ENCODE data around the gene PHF21A. TPM values are rescaled to one million over a fixed set of nuclear protein-coding genes. Genes with fewer than 3 reads are reported as not detected.

PHF21A gene
- total RNA-seq, 1 donor, result 14.8 TPM

- DNase-seq (ENCODE audit: low read depth in 2 of 3, low spot score in 2 of 3), result no peak
These were observed 183.3 kb downstream of the PHF21A start for GRCh38 chr11:45937916-45938315.

GRCh38 chr11:45936511-45937054 lies 184.7 kb downstream of the PHF21A start:
- DNase-seq (ENCODE audit: low read depth in 2 of 3, low spot score in 2 of 3), result no peak

- DNase-seq (ENCODE audit: low read depth in 2 of 3, low spot score in 2 of 3), result no peak
These were observed 185.7 kb downstream of the PHF21A start for GRCh38 chr11:45935349-45936064.

DNA sequence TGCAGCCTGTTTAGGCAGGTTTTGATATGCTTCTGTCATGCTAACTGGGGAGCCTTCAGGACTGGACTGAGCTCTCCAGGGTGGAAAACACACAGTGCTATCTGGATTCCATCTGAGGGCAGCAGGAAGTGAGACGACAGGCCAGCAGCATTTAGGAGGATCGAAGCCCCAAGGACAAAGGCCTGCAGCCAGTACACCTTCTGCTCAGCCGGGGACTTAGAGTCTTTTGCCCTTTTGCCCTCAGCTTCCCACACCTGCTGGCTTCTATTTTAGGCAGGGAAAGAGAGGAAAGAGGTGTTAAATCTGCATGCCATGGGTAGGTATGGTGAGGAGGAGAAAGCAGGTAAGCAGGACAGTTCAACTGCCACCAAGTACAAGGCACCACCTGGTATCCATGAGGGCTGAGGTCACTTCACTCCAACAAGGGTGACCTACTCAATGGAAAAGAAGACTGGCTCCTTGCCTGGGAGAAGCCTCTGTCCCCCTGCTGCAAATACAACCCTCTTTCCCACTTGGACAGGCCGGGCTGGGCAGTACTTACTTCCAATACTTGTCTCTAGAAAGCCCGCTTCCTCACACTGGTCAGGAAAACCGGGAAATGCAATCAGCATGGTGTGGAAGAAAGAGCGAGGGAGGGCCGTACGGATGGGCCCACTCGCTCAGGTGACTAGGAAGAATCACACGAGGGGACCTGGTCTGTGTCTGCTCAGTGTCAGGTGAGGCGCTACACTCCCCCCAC lies 186.5 kb downstream of the PHF21A start:
- DNase-seq (ENCODE audit: low read depth in 2 of 3, low spot score in 2 of 3), result no peak

GRCh38 chr11:45933846-45934579 lies 187.2 kb downstream of the PHF21A start:
- no peak for DNase-seq (ENCODE audit: low read depth in 2 of 3, low spot score in 2 of 3)

DNA sequence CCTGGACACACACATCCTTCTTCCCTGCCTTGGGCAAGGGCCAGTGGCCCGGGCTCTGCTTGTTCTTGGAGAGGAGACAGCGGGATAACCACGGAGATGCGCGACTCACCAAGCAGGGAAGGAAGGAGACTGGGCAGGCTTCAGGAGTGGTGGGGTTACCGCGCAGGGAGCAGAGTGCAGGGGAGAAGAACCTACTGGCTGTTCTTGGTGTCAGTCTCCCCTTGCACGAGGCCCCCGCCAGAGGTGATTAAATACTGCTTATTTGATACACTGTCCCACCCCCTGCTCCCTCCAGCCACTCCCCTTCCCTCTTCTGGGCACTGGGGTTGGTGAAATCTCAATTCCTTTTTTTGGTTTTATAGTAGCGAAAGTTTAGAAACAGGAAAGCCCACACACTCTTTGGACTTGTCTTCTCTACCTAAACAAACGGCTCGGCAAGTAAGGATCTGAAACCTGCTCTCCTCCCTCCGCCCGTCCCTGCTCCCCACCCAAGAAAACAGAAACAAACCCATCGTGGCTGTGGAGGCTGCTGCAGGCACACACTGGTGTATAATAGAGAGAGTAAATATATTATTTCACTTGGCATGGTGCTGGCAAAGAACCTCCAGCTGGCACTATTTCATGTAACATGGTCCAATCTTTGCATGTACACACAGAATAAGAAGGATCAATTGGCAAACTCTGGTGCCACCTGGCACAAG lies 188.0 kb downstream of the PHF21A start:
- DNase-seq (ENCODE audit: low read depth in 2 of 3, low spot score in 2 of 3), result no peak

GRCh38 chr11:45932217-45932616 lies 189.0 kb downstream of the PHF21A start:
- DNase-seq (ENCODE audit: low read depth in 2 of 3, low spot score in 2 of 3), result no peak

GRCh38 chr11:45931739-45932138 lies 189.5 kb downstream of the PHF21A start:
- DNase-seq (ENCODE audit: low read depth in 2 of 3, low spot score in 2 of 3), result no peak

DNA sequence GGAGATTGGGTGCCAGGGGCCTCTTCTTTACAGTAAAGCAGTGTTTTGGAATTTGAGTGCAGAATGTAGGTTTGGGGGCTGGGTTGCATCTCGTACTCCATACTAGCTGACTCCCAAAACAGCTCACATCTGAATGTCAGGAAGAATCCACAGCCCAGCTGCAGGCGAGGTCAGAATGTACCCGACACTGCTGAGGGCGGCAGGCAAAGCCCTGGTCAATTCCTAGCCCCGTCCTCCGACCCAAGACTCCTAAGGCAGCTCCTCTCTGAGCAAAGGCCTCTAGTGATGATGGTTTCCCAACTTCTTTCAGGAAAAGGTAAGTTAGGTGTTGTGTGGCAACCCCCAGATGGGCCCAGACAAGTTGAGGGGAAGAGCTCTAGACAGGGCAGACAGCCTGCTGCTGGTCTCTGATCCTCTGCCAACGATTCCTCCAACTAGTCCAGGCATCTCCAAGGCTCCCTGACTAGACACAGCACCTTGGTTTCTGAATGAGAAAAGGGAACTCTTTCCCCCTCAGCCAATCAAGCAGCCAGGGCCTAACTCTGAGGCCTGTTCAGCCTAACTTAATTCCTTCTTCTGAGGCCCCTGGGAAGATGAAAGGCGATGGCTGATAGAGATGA lies 190.2 kb downstream of the PHF21A start:
- no peak for DNase-seq (ENCODE audit: low read depth in 2 of 3, low spot score in 2 of 3)

DNA sequence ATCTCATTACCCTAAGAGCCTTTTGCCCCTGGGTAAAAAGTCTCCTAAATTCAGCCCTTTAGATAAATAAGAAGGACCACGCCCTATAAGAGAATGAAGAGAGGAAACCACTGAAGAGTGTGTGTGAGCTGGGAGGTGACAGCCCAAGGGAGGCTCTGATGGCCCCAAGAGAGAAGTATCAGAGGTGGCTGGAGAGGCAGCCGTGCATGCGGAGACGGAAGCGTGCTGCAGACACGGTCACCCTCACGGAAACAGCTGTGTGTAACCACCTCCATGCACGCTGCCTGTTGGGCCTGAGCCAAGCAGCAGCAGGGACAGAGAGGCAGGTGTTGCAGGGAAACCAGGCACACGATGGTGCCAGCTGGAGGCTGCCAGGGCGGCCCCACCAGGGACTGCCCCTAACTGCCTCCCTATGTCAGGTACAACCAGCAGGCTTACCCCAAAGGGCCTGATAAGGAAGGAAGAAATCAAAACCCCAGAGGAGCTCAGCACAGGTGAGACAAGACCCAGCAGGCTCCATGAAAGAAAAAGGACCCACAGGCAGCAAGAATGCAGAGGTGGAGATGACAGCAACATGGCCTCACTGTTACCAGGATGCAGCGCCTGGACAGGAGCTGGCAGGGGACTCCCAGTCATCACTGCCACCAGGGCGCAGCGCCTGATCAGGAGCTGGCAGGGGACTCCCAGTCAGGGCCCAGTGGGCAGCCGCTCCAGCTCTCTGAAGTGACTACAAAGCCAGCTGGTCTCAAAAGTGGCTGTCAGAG lies 191.0 kb downstream of the PHF21A start:
- peak in 1 of 3 donors; percentile 69 for DNase-seq (ENCODE audit: low read depth in 2 of 3, low spot score in 2 of 3)

GRCh38 chr11:45929486-45930030 lies 191.7 kb downstream of the PHF21A start:
- no peak for DNase-seq (ENCODE audit: low read depth in 2 of 3, low spot score in 2 of 3)

DNA sequence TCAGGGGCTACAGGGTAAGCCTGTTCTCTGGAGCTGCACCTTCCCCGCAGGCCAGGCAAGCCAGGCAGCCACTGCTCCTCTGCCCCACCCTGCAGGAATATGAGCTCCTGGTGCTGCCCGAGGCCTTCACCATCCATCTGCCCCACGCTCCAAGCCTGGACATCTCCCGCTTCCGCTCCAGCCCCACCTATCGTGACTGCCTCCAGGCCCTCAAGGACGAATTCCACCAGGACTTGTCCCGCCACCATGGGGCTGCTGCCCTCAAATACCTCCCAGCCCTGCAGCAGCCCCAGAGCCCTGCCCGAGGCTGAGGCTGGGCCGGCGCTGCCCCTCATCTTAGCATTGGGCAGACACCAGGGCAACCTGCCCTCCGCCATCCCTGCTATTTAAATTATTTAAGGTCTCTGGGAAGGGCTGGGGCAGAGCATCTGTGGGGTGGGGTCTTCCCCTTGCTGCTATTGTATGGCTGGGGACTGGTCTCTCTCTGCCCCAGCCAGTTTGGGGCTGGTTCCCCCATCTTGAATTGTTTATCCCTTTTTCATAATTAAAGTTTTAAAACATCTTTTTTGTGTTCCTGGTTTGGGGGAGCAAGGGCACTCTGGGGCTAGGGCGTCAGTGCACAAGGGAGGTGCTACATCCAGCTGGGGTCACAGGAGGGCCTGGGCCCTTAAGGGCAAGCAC lies 192.6 kb downstream of the PHF21A start:
- DNase-seq (ENCODE audit: low read depth in 2 of 3, low spot score in 2 of 3), result no peak

DNA sequence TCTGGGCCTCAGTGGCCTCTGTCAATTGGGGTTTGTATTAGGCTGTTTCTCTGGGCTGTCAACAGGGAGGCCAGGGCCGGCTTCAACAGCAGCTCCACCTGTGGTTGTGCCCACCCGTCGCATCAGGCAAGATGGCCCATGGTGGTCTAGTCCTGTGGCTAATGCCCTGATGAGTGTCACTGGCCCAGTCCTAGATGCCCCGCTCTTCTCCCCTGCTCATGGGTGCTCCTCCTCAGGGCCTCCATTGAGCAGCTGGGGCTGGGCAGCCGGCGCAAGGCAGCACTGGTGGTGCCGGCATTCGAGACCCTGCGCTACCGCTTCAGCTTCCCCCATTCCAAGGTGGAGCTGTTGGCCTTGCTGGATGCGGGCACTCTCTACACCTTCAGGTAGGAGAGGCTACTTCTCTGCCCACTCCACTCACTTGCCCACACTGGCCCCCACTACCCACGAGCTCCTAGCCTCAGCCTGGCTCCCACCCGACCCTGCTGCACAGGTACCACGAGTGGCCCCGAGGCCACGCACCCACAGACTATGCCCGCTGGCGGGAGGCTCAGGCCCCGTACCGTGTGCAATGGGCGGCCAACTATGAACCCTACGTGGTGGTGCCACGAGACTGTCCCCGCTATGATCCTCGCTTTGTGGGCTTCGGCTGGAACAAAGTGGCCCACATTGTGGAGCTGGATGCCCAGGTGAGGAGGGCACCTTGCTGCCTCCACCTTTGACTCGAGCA lies 193.4 kb downstream of the PHF21A start:
- no peak for DNase-seq (ENCODE audit: low read depth in 2 of 3, low spot score in 2 of 3)

DNA sequence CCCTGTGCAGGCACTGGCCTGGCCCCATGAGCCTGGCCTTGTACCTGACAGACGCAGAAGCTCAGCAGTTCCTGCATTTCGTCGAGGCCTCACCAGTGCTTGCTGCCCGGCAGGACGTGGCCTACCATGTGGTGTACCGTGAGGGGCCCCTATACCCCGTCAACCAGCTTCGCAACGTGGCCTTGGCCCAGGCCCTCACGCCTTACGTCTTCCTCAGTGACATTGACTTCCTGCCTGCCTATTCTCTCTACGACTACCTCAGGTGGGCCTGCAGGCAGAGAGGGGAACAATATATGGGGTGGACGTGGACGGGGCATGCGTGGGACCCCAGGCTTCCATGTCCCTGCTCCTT lies 193.9 kb downstream of the PHF21A start:
- no peak for DNase-seq (ENCODE audit: low read depth in 2 of 3, low spot score in 2 of 3)

- DNase-seq (ENCODE audit: low read depth in 2 of 3, low spot score in 2 of 3), result no peak
These were observed 194.5 kb downstream of the PHF21A start for GRCh38 chr11:45926536-45927331.

DNA sequence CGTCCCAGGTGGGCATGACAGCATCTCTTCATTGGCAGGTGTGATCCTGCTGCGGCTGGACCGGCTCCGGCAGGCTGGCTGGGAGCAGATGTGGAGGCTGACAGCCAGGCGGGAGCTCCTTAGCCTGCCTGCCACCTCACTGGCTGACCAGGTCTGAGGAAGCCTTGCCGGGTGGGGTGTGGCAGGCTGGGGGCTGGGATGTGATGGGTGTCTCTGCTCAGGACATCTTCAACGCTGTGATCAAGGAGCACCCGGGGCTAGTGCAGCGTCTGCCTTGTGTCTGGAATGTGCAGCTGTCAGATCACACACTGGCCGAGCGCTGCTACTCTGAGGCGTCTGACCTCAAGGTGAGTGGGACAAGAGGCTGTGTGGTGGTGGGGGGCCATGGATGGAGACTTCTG lies 195.3 kb downstream of the PHF21A start:
- DNase-seq (ENCODE audit: low read depth in 2 of 3, low spot score in 2 of 3), result no peak

GRCh38 chr11:45925550-45925949 lies 195.7 kb downstream of the PHF21A start:
- no peak for DNase-seq (ENCODE audit: low read depth in 2 of 3, low spot score in 2 of 3)
